ENCODE data around the gene TST. TPM values are rescaled to one million over a fixed set of nuclear protein-coding genes. Genes with fewer than 3 reads are reported as not detected.

Gene TST
- polyA plus RNA-seq, 1 of the 3 experiments (the other 2 are of a cell fraction): 49.4 TPM

DNA sequence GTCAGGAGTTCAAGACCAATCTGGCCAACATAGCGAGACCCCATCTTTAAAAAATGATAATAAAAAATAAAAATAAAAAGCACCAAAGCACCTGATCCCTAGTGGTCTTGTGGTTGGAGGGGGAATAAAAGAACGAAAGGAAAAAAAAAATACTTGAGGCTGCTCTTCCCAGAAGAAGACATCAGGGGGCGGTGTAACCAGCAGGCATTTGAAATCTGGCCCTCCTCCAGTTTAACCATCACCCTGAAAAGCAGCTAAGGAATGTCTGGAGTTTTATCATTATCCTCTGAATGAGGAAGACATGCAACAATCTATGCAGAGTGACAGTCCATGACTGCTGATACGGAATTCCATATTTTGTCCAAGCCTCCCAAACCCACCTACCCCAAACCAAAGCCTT is 26.7 kb upstream of the TST start:
- Histone ChIP-seq H3K36me3 (replicated peaks in 1 of 2; ENCODE audit: control insufficient read depth in 1 of 2, insufficient read depth in 2 of 2, low read length in 1 of 2) (no peaks in the 10 kb centered on the region), H4K20me1 (ENCODE audit: insufficient read depth) (no peaks in the 10 kb centered on the region), H3K27me3 (ENCODE audit: insufficient read depth) (no peaks in the 10 kb centered on the region), H3K4me2 (no peak overlapping the region), H3K79me2 (ENCODE audit: insufficient read depth) (no peaks in the 10 kb centered on the region), H3F3A (replicated peaks; ENCODE audit: insufficient read depth) (peaks cover 2% of the 10 kb centered on the region), H3K4me3 (ENCODE audit: low read depth in 2 of 2, low read length in 1 of 2) (no peak overlapping the region), H3K9ac (no peak overlapping the region), H3K27ac (ENCODE audit: low read depth in 2 of 2, low read length in 1 of 2) (no peak overlapping the region), H3K4me1 (ENCODE audit: control insufficient read depth in 1 of 2, insufficient read depth in 2 of 2, low read depth in 1 of 2, low read length in 1 of 2) (peaks cover 0 to 8% of the 10 kb centered on the region in 2 experiments; a peak in 1 of 4 replicates), H3K9me2 (no peaks in the 10 kb centered on the region), H3K9me3 (no peaks in the 10 kb centered on the region), H2AFZ (ENCODE audit: low read depth) (no peak overlapping the region)
- peak; percentile 64 for DNase-seq
- CTCF ChIA-PET: interaction anchor here (0.7 to 3.2 kb wide), 7 partner anchors 9 to 264 kb away, joined by 3 to 11 read pairs (median 3); no protein-coding TSS in a partner anchor
- POLR2A ChIA-PET: no interaction called here
- 57% methylated on average over 4 of the region's 4 CpGs for WGBS (ENCODE audit: low lambda C conversion rate)
- TF ChIP-seq NFIC (IDR thresholded peaks at IDR 0.05; ENCODE audit: borderline replicate concordance): peak; percentile 59; the same call in 1 of the 2 replicates
- TF ChIP-seq SIN3A (IDR thresholded peaks at IDR 0.05; ENCODE audit: borderline replicate concordance, low read depth, low read length): no peak
- peak; percentile 48 for TF ChIP-seq RAD21 (IDR thresholded peaks at IDR 0.05; ENCODE audit: low read length)
- TF ChIP-seq, protein P1, sequence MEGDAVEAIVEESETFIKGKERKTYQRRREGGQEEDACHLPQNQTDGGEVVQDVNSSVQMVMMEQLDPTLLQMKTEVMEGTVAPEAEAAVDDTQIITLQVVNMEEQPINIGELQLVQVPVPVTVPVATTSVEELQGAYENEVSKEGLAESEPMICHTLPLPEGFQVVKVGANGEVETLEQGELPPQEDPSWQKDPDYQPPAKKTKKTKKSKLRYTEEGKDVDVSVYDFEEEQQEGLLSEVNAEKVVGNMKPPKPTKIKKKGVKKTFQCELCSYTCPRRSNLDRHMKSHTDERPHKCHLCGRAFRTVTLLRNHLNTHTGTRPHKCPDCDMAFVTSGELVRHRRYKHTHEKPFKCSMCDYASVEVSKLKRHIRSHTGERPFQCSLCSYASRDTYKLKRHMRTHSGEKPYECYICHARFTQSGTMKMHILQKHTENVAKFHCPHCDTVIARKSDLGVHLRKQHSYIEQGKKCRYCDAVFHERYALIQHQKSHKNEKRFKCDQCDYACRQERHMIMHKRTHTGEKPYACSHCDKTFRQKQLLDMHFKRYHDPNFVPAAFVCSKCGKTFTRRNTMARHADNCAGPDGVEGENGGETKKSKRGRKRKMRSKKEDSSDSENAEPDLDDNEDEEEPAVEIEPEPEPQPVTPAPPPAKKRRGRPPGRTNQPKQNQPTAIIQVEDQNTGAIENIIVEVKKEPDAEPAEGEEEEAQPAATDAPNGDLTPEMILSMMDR (IDR thresholded peaks at IDR 0.05): peak; percentile 66
- TF ChIP-seq ELF1 (IDR thresholded peaks at IDR 0.05): no peak
- peak; percentile 29; the same call in 1 of the 2 replicates for TF ChIP-seq SMC3 (IDR thresholded peaks at IDR 0.05; ENCODE audit: low read depth, low read length)

GRCh38 chr22:37044634-37045625 is 25.7 kb upstream of the TST start:
- Histone ChIP-seq H3K4me3 (ENCODE audit: low read depth in 2 of 2, low read length in 1 of 2) (no peak overlapping the region), H3K27me3 (ENCODE audit: insufficient read depth) (no peaks in the 10 kb centered on the region), H3K79me2 (ENCODE audit: insufficient read depth) (no peaks in the 10 kb centered on the region), H3K9me3 (no peaks in the 10 kb centered on the region), H3K9ac (no peak overlapping the region), H3F3A (replicated peaks; ENCODE audit: insufficient read depth) (peaks cover 8% of the 10 kb centered on the region), H3K27ac (ENCODE audit: low read depth in 2 of 2, low read length in 1 of 2) (no peak overlapping the region), H3K4me1 (ENCODE audit: control insufficient read depth in 1 of 2, insufficient read depth in 2 of 2, low read depth in 1 of 2, low read length in 1 of 2) (peaks cover 0 to 14% of the 10 kb centered on the region in 2 experiments; a peak in 1 of 4 replicates), H3K4me2 (no peak overlapping the region), H3K9me2 (no peaks in the 10 kb centered on the region), H2AFZ (ENCODE audit: low read depth) (no peak overlapping the region; the same call in 1 of the 2 replicates), H4K20me1 (ENCODE audit: insufficient read depth) (no peaks in the 10 kb centered on the region), H3K36me3 (replicated peaks in 1 of 2; ENCODE audit: control insufficient read depth in 1 of 2, insufficient read depth in 2 of 2, low read length in 1 of 2) (no peaks in the 10 kb centered on the region)
- 85% methylated on average over 9 of the region's 9 CpGs for WGBS (ENCODE audit: low lambda C conversion rate)
- ChIA-PET POLR2A (no interaction called here), CTCF (interaction anchor here (0.6 to 3.2 kb wide), 9 partner anchors 13 to 263 kb away, joined by 3 to 11 read pairs (median 3); no protein-coding TSS in a partner anchor)
- DNase-seq: no peak
- TF ChIP-seq CHD2 (IDR thresholded peaks at IDR 0.05; ENCODE audit: low read length, partially characterized antibody) (no peak), FOXM1 (IDR thresholded peaks at IDR 0.05; ENCODE audit: low read depth) (no peak), RAD21 (IDR thresholded peaks at IDR 0.05; ENCODE audit: low read length) (no peak), SIN3A (IDR thresholded peaks at IDR 0.05; ENCODE audit: borderline replicate concordance, low read depth, low read length) (no peak), ELF1 (IDR thresholded peaks at IDR 0.05) (no peak), SMC3 (IDR thresholded peaks at IDR 0.05; ENCODE audit: low read depth, low read length) (no peak)

Data from SK-N-SH (cell line).